GM12878 (cell line): Measurements from ENCODE around the gene PLAGL1.

ENCODE experiments used
- BHLHE40 ChIP-seq, 2 experiments: fragments of 450-650 bp in 1 of 2; IDR thresholded peaks; 2 replicates each; pipeline ENCODE4 v1.6.1; 2011 to 2017; ENCODE audit warnings: low read depth in 2 of 2, borderline replicate concordance in 1 of 2, improper control_type of control experiment in 1 of 2, low read length in 1 of 2, mild to moderate bottlenecking in 1 of 2
- CHD1 ChIP-seq: IDR thresholded peaks from 2 replicates; pipeline ENCODE4 v1.6.1; 2012; ENCODE audit warnings: low read depth, low read length, improper control_type of control experiment
- EP300 ChIP-seq, 2 experiments: fragments of 150-350 bp in 1 of 2; IDR thresholded peaks; 2 replicates each; pipeline ENCODE4 v1.6.1; 2011 to 2012; ENCODE audit warnings: low read depth in 2 of 2, low read length in 2 of 2, borderline replicate concordance in 1 of 2, improper control_type of control experiment in 1 of 2, inconsistent platforms in 1 of 2; ENCODE audit not compliant: control insufficient read depth in 1 of 2
- SMC3 ChIP-seq: IDR thresholded peaks from 2 replicates; pipeline ENCODE4 v1.6.1; 2011; ENCODE audit warnings: low read length, improper control_type of control experiment, borderline replicate concordance
- TF ChIP-seq, protein P1 (sequence below), 3 experiments: IDR thresholded peaks in 2 of 3; conservative IDR thresholded peaks in 1 of 3; 2 replicates each; pipeline ENCODE4 v1.5.1; 2011; ENCODE audit warnings: low read depth in 3 of 3, low read length in 3 of 3, mild to moderate bottlenecking in 3 of 3, control low read depth in 2 of 3, moderate library complexity in 2 of 3, inconsistent platforms in 1 of 3, mixed read lengths in 1 of 3; ENCODE audit not compliant: control insufficient read depth in 2 of 3, insufficient read depth in 1 of 3; ENCODE audit errors: extremely low read depth in 1 of 3
- TF ChIP-seq, protein P2 (sequence below): IDR thresholded peaks from 2 replicates; pipeline ENCODE4 v1.6.1; 2012; ENCODE audit warnings: low read depth, low read length, improper control_type of control experiment
- TF ChIP-seq, protein P3 (sequence below): fragments of 450-650 bp; IDR thresholded peaks from 2 replicates; pipeline ENCODE4 v1.6.1; 2017; ENCODE audit warnings: antibody characterized with exemption, mild to moderate bottlenecking, moderate library complexity

DNA sequence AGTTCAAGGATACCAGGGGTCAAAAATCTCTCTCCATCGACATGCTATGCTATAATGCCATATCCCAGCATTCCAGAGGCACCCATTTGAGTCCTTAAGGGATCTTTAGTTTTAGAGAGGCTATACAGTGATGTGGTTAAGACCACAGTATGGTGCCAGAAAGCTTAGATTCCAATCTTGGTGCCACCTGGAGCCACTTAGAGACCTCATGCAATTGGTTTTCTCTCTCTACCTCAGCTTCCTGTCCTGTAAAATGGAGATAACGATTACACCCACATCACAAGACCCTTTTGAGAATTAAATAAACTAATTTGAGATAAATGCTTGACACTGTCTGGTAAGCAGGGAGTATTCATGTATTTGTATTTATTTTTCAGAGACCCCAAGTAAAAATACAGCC is 39.0 kb downstream of the PLAGL1 start:
- TF ChIP-seq, protein P1, sequence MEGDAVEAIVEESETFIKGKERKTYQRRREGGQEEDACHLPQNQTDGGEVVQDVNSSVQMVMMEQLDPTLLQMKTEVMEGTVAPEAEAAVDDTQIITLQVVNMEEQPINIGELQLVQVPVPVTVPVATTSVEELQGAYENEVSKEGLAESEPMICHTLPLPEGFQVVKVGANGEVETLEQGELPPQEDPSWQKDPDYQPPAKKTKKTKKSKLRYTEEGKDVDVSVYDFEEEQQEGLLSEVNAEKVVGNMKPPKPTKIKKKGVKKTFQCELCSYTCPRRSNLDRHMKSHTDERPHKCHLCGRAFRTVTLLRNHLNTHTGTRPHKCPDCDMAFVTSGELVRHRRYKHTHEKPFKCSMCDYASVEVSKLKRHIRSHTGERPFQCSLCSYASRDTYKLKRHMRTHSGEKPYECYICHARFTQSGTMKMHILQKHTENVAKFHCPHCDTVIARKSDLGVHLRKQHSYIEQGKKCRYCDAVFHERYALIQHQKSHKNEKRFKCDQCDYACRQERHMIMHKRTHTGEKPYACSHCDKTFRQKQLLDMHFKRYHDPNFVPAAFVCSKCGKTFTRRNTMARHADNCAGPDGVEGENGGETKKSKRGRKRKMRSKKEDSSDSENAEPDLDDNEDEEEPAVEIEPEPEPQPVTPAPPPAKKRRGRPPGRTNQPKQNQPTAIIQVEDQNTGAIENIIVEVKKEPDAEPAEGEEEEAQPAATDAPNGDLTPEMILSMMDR (IDR thresholded peaks at IDR 0.05 in 2 of 3, conservative IDR thresholded peaks at IDR 0.05 in 1 of 3; ENCODE audit: control insufficient read depth in 2 of 3, extremely low read depth in 1 of 3, insufficient read depth in 1 of 3, low read depth in 3 of 3, low read length in 3 of 3), result no peak
- no peak for TF ChIP-seq EP300 (IDR thresholded peaks at IDR 0.05; ENCODE audit: borderline replicate concordance in 1 of 2, control insufficient read depth in 1 of 2, low read depth in 2 of 2, low read length in 2 of 2)
- no peak for TF ChIP-seq BHLHE40 (IDR thresholded peaks at IDR 0.05; ENCODE audit: borderline replicate concordance in 1 of 2, low read depth in 2 of 2, low read length in 1 of 2)
- TF ChIP-seq, protein P2, sequence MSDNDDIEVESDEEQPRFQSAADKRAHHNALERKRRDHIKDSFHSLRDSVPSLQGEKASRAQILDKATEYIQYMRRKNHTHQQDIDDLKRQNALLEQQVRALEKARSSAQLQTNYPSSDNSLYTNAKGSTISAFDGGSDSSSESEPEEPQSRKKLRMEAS, result no peak
- TF ChIP-seq CHD1, result no peak
- TF ChIP-seq, protein P3, sequence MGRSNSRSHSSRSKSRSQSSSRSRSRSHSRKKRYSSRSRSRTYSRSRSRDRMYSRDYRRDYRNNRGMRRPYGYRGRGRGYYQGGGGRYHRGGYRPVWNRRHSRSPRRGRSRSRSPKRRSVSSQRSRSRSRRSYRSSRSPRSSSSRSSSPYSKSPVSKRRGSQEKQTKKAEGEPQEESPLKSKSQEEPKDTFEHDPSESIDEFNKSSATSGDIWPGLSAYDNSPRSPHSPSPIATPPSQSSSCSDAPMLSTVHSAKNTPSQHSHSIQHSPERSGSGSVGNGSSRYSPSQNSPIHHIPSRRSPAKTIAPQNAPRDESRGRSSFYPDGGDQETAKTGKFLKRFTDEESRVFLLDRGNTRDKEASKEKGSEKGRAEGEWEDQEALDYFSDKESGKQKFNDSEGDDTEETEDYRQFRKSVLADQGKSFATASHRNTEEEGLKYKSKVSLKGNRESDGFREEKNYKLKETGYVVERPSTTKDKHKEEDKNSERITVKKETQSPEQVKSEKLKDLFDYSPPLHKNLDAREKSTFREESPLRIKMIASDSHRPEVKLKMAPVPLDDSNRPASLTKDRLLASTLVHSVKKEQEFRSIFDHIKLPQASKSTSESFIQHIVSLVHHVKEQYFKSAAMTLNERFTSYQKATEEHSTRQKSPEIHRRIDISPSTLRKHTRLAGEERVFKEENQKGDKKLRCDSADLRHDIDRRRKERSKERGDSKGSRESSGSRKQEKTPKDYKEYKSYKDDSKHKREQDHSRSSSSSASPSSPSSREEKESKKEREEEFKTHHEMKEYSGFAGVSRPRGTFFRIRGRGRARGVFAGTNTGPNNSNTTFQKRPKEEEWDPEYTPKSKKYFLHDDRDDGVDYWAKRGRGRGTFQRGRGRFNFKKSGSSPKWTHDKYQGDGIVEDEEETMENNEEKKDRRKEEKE, result no peak
- TF ChIP-seq SMC3, result no peak
